Measurements from ENCODE around the gene CCDC7.

Gene CCDC7

DNA sequence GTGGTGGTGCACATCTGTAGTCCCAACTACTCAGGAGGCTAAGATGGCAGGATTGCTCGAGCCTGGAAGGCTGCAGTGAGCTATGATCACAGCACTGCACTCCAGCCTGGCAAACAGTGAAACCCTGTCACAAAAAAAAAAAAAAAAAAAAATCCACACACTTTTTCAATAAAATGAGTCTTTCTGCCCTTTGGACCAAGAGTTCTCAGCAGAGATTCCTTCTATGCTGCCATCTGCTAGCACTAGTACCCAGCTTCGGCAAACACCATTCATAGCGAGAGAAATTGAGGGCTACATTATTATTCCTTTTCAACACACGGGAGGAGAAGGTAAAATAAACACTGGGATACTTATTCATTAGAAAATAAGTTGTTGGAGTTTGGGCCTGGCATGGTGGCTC is 43.4 kb upstream of the CCDC7 start:
- Histone ChIP-seq H3K18ac (ENCODE audit: low read length) (no peak overlapping the region), H3K27me3 (ENCODE audit: insufficient read depth, low read length) (no peaks in the 10 kb centered on the region), H3K9me3 (ENCODE audit: insufficient read depth, low read depth, low read length) (no peaks in the 10 kb centered on the region), H3K9ac (ENCODE audit: low read length) (no peak overlapping the region), H4K91ac (ENCODE audit: low read depth, low read length) (no peak overlapping the region), H4K12ac (ENCODE audit: low read depth, low read length) (no peak overlapping the region), H2AK5ac (ENCODE audit: low read length) (no peak overlapping the region), H2BK5ac (ENCODE audit: low read depth, low read length, poor library complexity) (no peak overlapping the region), H3K23ac (ENCODE audit: low read length) (no peak overlapping the region), H3K4me3 (ENCODE audit: low read depth, low read length) (no peak overlapping the region), H2AFZ (ENCODE audit: insufficient read depth, low read length, poor library complexity) (no peak overlapping the region), H3K79me2 (ENCODE audit: control insufficient read depth, insufficient read depth, low read length, poor library complexity) (no peaks in the 10 kb centered on the region), H2BK120ac (ENCODE audit: insufficient read depth, low read length, poor library complexity) (no peak overlapping the region), H4K8ac (ENCODE audit: low read depth, low read length) (no peak overlapping the region), H3K79me1 (ENCODE audit: low read length) (no peaks in the 10 kb centered on the region), H3K4me2 (ENCODE audit: low read length) (no peak overlapping the region), H2BK12ac (ENCODE audit: low read length) (no peak overlapping the region), H3K4ac (ENCODE audit: low read depth, low read length) (no peak overlapping the region), H3K27ac (ENCODE audit: low read depth, low read length) (no peak overlapping the region), H3K14ac (ENCODE audit: low read length) (no peak overlapping the region), H3K4me1 (ENCODE audit: control insufficient read depth in 1 of 2, insufficient read depth in 2 of 2, low read length in 2 of 2) (no peaks in the 10 kb centered on the region), H3K36me3 (ENCODE audit: control insufficient read depth in 1 of 2, insufficient read depth in 2 of 2, low read length in 2 of 2) (no peaks in the 10 kb centered on the region)
- no peak for DNase-seq
- WGBS (ENCODE audit: extremely low coverage, insufficient coverage, insufficient read length): no CpG with 5 or more reads among the region's 4 CpGs

DNA sequence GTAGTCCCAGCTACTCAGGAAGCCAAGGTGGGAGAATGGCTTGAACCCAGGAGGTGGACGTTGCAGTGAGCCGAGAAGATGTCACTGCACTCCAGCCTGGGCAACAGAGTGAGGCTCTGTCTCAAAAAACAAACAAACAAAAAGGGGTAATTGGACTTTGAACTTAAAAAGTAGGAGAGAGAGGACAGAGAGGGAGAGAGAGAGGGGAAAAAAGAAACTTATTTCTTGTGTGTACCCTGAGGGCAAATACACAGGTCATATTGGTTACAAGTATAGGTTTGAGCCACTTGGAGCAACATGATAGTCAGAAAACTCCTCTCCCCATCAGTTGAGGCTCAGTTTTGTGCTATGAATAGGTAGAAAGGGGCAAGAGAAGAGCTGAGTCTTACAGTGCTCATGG is 42.8 kb upstream of the CCDC7 start:
- no peaks in the 10 kb centered on the region for H3K4me1 ChIP-seq (ENCODE audit: control insufficient read depth in 1 of 2, insufficient read depth in 2 of 2, low read length in 2 of 2)
- no peak overlapping the region for H2BK12ac ChIP-seq (ENCODE audit: low read length)
- H3K79me1 ChIP-seq (ENCODE audit: low read length): no peaks in the 10 kb centered on the region
- no peaks in the 10 kb centered on the region for H3K79me2 ChIP-seq (ENCODE audit: control insufficient read depth, insufficient read depth, low read length, poor library complexity)
- H2BK5ac ChIP-seq (ENCODE audit: low read depth, low read length, poor library complexity): no peak overlapping the region
- no peak for DNase-seq
- H3K27ac ChIP-seq (ENCODE audit: low read depth, low read length): no peak overlapping the region
- WGBS (ENCODE audit: extremely low coverage, insufficient coverage, insufficient read length): no CpG with 5 or more reads among the region's 2 CpGs
- H3K4me2 ChIP-seq (ENCODE audit: low read length): no peak overlapping the region
- no peak overlapping the region for H2BK120ac ChIP-seq (ENCODE audit: insufficient read depth, low read length, poor library complexity)
- no peaks in the 10 kb centered on the region for H3K27me3 ChIP-seq (ENCODE audit: insufficient read depth, low read length)
- H3K9me3 ChIP-seq (ENCODE audit: insufficient read depth, low read depth, low read length): no peaks in the 10 kb centered on the region
- H4K12ac ChIP-seq (ENCODE audit: low read depth, low read length): no peak overlapping the region
- no peak overlapping the region for H3K9ac ChIP-seq (ENCODE audit: low read length)
- H2AFZ ChIP-seq (ENCODE audit: insufficient read depth, low read length, poor library complexity): no peak overlapping the region
- no peak overlapping the region for H3K23ac ChIP-seq (ENCODE audit: low read length)
- H3K4ac ChIP-seq (ENCODE audit: low read depth, low read length): no peak overlapping the region
- no peak overlapping the region for H4K91ac ChIP-seq (ENCODE audit: low read depth, low read length)
- H3K18ac ChIP-seq (ENCODE audit: low read length): no peak overlapping the region
- no peak overlapping the region for H3K14ac ChIP-seq (ENCODE audit: low read length)
- H3K4me3 ChIP-seq (ENCODE audit: low read depth, low read length): no peak overlapping the region
- H3K36me3 ChIP-seq (ENCODE audit: control insufficient read depth in 1 of 2, insufficient read depth in 2 of 2, low read length in 2 of 2): no peaks in the 10 kb centered on the region
- no peak overlapping the region for H2AK5ac ChIP-seq (ENCODE audit: low read length)
- no peak overlapping the region for H4K8ac ChIP-seq (ENCODE audit: low read depth, low read length)

DNA sequence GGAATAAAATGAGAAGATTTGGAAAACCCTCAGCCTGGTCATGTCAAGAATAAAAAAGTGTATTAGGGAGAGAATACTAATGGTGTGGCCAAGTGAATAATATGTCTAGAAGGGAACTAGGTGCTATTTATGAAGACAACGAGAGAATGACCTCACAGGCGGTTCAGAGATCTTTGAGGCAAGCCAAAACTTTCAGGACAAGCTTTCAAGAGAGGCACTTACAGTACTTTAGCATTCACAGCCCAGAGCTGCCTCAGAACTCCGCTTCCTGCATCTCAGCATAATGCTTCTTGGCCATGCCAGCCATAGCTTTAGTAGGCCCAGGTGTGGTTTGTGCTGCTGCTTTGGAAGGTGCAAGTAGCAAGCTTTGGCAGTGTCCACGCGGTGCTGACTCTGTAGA is 37.2 kb upstream of the CCDC7 start:
- Histone ChIP-seq H2AFZ (ENCODE audit: insufficient read depth, low read length, poor library complexity) (no peak overlapping the region), H3K4ac (ENCODE audit: low read depth, low read length) (no peak overlapping the region), H2AK5ac (ENCODE audit: low read length) (no peak overlapping the region), H3K27ac (ENCODE audit: low read depth, low read length) (no peak overlapping the region), H3K4me1 (ENCODE audit: control insufficient read depth in 1 of 2, insufficient read depth in 2 of 2, low read length in 2 of 2) (peaks cover 0 to 2% of the 10 kb centered on the region in 2 experiments), H2BK12ac (ENCODE audit: low read length) (no peak overlapping the region), H3K4me2 (ENCODE audit: low read length) (no peak overlapping the region), H4K8ac (ENCODE audit: low read depth, low read length) (no peak overlapping the region), H3K27me3 (ENCODE audit: insufficient read depth, low read length) (no peaks in the 10 kb centered on the region), H3K79me2 (ENCODE audit: control insufficient read depth, insufficient read depth, low read length, poor library complexity) (no peaks in the 10 kb centered on the region), H3K23ac (ENCODE audit: low read length) (no peak overlapping the region), H3K4me3 (ENCODE audit: low read depth, low read length) (no peak overlapping the region), H3K9ac (ENCODE audit: low read length) (no peak overlapping the region), H3K9me3 (ENCODE audit: insufficient read depth, low read depth, low read length) (peaks cover 3% of the 10 kb centered on the region), H2BK5ac (ENCODE audit: low read depth, low read length, poor library complexity) (no peak overlapping the region), H4K12ac (ENCODE audit: low read depth, low read length) (no peak overlapping the region), H4K91ac (ENCODE audit: low read depth, low read length) (no peak overlapping the region), H3K14ac (ENCODE audit: low read length) (no peak overlapping the region), H2BK120ac (ENCODE audit: insufficient read depth, low read length, poor library complexity) (no peak overlapping the region), H3K18ac (ENCODE audit: low read length) (no peak overlapping the region), H3K79me1 (ENCODE audit: low read length) (no peaks in the 10 kb centered on the region), H3K36me3 (ENCODE audit: control insufficient read depth in 1 of 2, insufficient read depth in 2 of 2, low read length in 2 of 2) (no peaks in the 10 kb centered on the region)
- no CpG with 5 or more reads among the region's 5 CpGs for WGBS (ENCODE audit: extremely low coverage, insufficient coverage, insufficient read length)
- DNase-seq: no peak

DNA sequence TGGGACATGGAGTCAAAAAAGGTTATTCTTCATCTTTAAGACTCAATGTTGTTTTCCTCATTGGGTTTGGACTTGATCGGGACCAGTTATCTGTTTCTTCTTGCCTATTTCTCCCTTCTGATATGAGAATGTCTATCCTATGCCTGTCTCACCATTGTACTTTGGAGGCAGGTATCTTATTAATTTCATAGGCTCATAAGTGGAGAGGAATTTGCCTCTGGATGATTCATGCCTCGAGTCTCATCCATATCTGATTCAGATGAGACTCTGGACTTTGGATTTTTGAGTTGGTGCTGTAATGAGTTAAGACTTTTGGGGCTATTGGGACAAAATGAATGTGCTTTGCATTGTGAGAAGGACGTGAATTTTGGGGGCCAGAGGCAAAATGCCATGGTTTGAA is 36.2 kb upstream of the CCDC7 start:
- H2BK120ac ChIP-seq (ENCODE audit: insufficient read depth, low read length, poor library complexity): no peak overlapping the region
- H3K23ac ChIP-seq (ENCODE audit: low read length): no peak overlapping the region
- no peak for DNase-seq
- H3K79me2 ChIP-seq (ENCODE audit: control insufficient read depth, insufficient read depth, low read length, poor library complexity): no peaks in the 10 kb centered on the region
- H3K18ac ChIP-seq (ENCODE audit: low read length): no peak overlapping the region
- no peak overlapping the region for H2AK5ac ChIP-seq (ENCODE audit: low read length)
- no peak overlapping the region for H4K8ac ChIP-seq (ENCODE audit: low read depth, low read length)
- no peak overlapping the region for H2BK5ac ChIP-seq (ENCODE audit: low read depth, low read length, poor library complexity)
- H3K4me2 ChIP-seq (ENCODE audit: low read length): no peak overlapping the region
- peaks cover 3% of the 10 kb centered on the region for H3K9me3 ChIP-seq (ENCODE audit: insufficient read depth, low read depth, low read length)
- no peak overlapping the region for H3K4ac ChIP-seq (ENCODE audit: low read depth, low read length)
- no peak overlapping the region for H2BK12ac ChIP-seq (ENCODE audit: low read length)
- H3K27me3 ChIP-seq (ENCODE audit: insufficient read depth, low read length): no peaks in the 10 kb centered on the region
- H3K79me1 ChIP-seq (ENCODE audit: low read length): no peaks in the 10 kb centered on the region
- no peak overlapping the region for H4K91ac ChIP-seq (ENCODE audit: low read depth, low read length)
- H3K36me3 ChIP-seq (ENCODE audit: control insufficient read depth in 1 of 2, insufficient read depth in 2 of 2, low read length in 2 of 2): no peaks in the 10 kb centered on the region
- H3K14ac ChIP-seq (ENCODE audit: low read length): no peak overlapping the region
- H3K4me3 ChIP-seq (ENCODE audit: low read depth, low read length): no peak overlapping the region
- H4K12ac ChIP-seq (ENCODE audit: low read depth, low read length): no peak overlapping the region
- peaks cover 0 to 2% of the 10 kb centered on the region in 2 experiments for H3K4me1 ChIP-seq (ENCODE audit: control insufficient read depth in 1 of 2, insufficient read depth in 2 of 2, low read length in 2 of 2)
- no peak overlapping the region for H3K9ac ChIP-seq (ENCODE audit: low read length)
- no CpG with 5 or more reads among the region's 3 CpGs for WGBS (ENCODE audit: extremely low coverage, insufficient coverage, insufficient read length)
- H2AFZ ChIP-seq (ENCODE audit: insufficient read depth, low read length, poor library complexity): no peak overlapping the region
- H3K27ac ChIP-seq (ENCODE audit: low read depth, low read length): no peak overlapping the region

Data from trophoblast cell (in vitro differentiated cells and primary cell).